Right atrium auricular region (tissue), 2 donors: ENCODE measurements around the gene KLK7. TPM values are rescaled to one million over a fixed set of nuclear protein-coding genes. Genes with fewer than 3 reads are reported as not detected.
"Not testable (repeated sequence)": the region's sequence is repeated elsewhere in the genome, so short reads cannot be mapped to it uniquely, and the experiment has no call there.

ENCODE experiments used
- DNase-seq: peaks from one replicate; pipeline ENCODE4 v3.0.0-alpha.2; 2019; ENCODE audit warnings: low spot score
- H3K27ac ChIP-seq, 2 donors: fragments of 200-600 bp; sonication (generic); 1 replicate in 1 of 2; 2 replicates in 1 of 2; pipeline ENCODE4 v1.5.1; 2016 to 2019
- H3K27me3 ChIP-seq, 2 donors: fragments of 200-600 bp; sonication (generic); one replicate each; pipeline versions ENCODE4 v1.5.1 to v1.6.0; 2017 to 2019
- H3K36me3 ChIP-seq: fragments of 200-600 bp; sonication (generic); one replicate; pipeline ENCODE4 v1.5.1; 2016
- H3K4me1 ChIP-seq, 2 donors: fragments of 200-600 bp; sonication (generic); one replicate each; pipeline versions ENCODE4 v1.5.1 to v1.6.0; 2017 to 2019
- H3K4me3 ChIP-seq, 2 donors: fragments of 200-600 bp; sonication (generic); 1 replicate in 1 of 2; 2 replicates in 1 of 2; pipeline ENCODE4 v1.5.1; 2017 to 2019; ENCODE audit warnings: mild to moderate bottlenecking in 1 of 2, moderate library complexity in 1 of 2
- H3K9me3 ChIP-seq, 2 donors: fragments of 200-600 bp; sonication (generic); one replicate each; pipeline ENCODE4 v1.5.1; 2019
- total RNA-seq, 2 donors: library from RNA; depleted of rRNA; stranded (reverse); fragments of >200 nt; gene quantifications; one replicate each; pipeline ENCODE4 v1.1.0, GENCODE V29; 2016
- TF ChIP-seq, protein P1 (sequence below), 2 donors: fragments of 200-600 bp; sonication (generic); IDR thresholded peaks; one replicate each; pipeline ENCODE4 v1.5.1; 2019; ENCODE audit warnings: antibody characterized with exemption in 2 of 2

The KLK7 gene
- total RNA-seq, 2 donors from 2014 or later: 1.5 to 1.6 TPM

- H3K4me1 ChIP-seq: no peaks in the 10 kb centered on the region
- no peak overlapping the region for H3K27ac ChIP-seq
- TF ChIP-seq, protein P1, sequence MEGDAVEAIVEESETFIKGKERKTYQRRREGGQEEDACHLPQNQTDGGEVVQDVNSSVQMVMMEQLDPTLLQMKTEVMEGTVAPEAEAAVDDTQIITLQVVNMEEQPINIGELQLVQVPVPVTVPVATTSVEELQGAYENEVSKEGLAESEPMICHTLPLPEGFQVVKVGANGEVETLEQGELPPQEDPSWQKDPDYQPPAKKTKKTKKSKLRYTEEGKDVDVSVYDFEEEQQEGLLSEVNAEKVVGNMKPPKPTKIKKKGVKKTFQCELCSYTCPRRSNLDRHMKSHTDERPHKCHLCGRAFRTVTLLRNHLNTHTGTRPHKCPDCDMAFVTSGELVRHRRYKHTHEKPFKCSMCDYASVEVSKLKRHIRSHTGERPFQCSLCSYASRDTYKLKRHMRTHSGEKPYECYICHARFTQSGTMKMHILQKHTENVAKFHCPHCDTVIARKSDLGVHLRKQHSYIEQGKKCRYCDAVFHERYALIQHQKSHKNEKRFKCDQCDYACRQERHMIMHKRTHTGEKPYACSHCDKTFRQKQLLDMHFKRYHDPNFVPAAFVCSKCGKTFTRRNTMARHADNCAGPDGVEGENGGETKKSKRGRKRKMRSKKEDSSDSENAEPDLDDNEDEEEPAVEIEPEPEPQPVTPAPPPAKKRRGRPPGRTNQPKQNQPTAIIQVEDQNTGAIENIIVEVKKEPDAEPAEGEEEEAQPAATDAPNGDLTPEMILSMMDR (IDR thresholded peaks at IDR 0.05): no peak
- no peaks in the 10 kb centered on the region for H3K9me3 ChIP-seq
- H3K4me3 ChIP-seq: no peak overlapping the region
- H3K36me3 ChIP-seq: no peaks in the 10 kb centered on the region
- H3K27me3 ChIP-seq: peaks cover 0 to 11% of the 10 kb centered on the region in 2 donors
- DNase-seq: no peak
Observed at GRCh38 chr19:51000426-51000825, 16.7 kb upstream of the KLK7 start.

- H3K27ac ChIP-seq: no peak overlapping the region
- H3K36me3 ChIP-seq: no peaks in the 10 kb centered on the region
- H3K9me3 ChIP-seq: no peaks in the 10 kb centered on the region
- TF ChIP-seq, protein P1 (IDR thresholded peaks at IDR 0.05): no peak
- H3K4me3 ChIP-seq: no peak overlapping the region
- H3K4me1 ChIP-seq: no peaks in the 10 kb centered on the region
- H3K27me3 ChIP-seq: peaks cover 0 to 11% of the 10 kb centered on the region in 2 donors
- DNase-seq: no peak
Observed at GRCh38 chr19:50998686-50999085, 15.0 kb upstream of the KLK7 start.

DNA sequence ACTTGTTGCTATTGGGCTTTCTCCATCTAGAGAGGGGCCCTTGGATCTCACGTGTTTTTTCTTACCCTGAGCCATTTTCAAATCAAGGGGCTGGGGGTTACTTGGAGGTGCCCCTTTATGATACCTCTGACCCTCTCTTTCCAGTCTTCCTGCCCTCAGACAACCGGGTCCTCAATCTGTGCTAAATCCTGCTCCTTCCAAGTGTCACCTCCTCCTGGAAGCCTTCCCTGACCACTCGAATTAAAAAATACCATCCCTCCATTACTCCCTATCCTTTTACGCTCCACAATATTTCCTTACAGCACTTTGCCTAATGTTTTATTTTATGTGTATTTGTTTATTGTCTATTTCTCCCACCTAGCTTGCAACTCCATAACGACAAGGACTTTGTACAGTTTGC, 14.3 kb upstream of the KLK7 start:
- H3K27me3 ChIP-seq: peaks cover 0 to 11% of the 10 kb centered on the region in 2 donors

GRCh38 chr19:50994129-50994528, 10.4 kb upstream of the KLK7 start:
- Histone ChIP-seq H3K27me3 (no peaks in the 10 kb centered on the region), H3K4me3 (no peak overlapping the region), H3K36me3 (no peaks in the 10 kb centered on the region), H3K27ac (no peak overlapping the region), H3K9me3 (no peaks in the 10 kb centered on the region), H3K4me1 (no peaks in the 10 kb centered on the region)
- TF ChIP-seq, protein P1 (IDR thresholded peaks at IDR 0.05): no peak
- DNase-seq: no peak

More for the DNA sequence above, 14.3 kb upstream of the KLK7 start:
- Histone ChIP-seq H3K4me1 (no peaks in the 10 kb centered on the region), H3K36me3 (no peaks in the 10 kb centered on the region), H3K4me3 (no peak overlapping the region), H3K9me3 (no peaks in the 10 kb centered on the region), H3K27ac (no peak overlapping the region)
- TF ChIP-seq, protein P1 (IDR thresholded peaks at IDR 0.05): no peak
- DNase-seq: no peak

- Histone ChIP-seq H3K4me1 (no peaks in the 10 kb centered on the region), H3K27me3 (no peaks in the 10 kb centered on the region), H3K36me3 (no peaks in the 10 kb centered on the region), H3K27ac (no peak overlapping the region), H3K9me3 (no peaks in the 10 kb centered on the region), H3K4me3 (no peak overlapping the region)
- TF ChIP-seq, protein P1 (IDR thresholded peaks at IDR 0.05): no peak
- DNase-seq: no peak
Observed at GRCh38 chr19:50992666-50993035, 8.9 kb upstream of the KLK7 start.

DNA sequence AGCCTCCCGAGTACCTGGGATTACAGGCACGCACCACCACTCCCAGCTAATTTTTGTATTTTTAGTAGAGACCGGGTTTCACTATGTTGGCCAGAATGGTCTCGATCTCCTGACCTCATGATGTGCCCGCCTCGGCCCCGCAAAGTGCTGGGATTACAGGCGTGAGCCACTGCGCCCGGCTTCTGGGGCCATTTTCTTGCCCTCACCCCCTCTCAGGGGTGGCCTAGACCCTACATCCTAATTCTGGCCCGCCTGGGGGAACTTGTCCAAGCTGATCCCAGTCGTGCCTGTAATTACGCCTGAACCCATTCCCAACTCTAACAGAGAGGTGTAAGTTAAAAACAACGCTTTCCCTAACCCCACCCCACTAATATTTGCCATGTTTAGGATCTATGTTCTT, 699 bp upstream of the KLK7 start:
- H3K36me3 ChIP-seq, H3K4me1 ChIP-seq, H3K27me3 ChIP-seq, H3K4me3 ChIP-seq, H3K9me3 ChIP-seq, H3K27ac ChIP-seq, DNase-seq: not testable (repeated sequence)
